ENCODE measurements around the gene DMBX1. TPM values are rescaled to one million over a fixed set of nuclear protein-coding genes. Genes with fewer than 3 reads are reported as not detected.

Gene DMBX1
- total RNA-seq, 2 donors from 2014 or later = 5.7 to 16.6 TPM

DNA sequence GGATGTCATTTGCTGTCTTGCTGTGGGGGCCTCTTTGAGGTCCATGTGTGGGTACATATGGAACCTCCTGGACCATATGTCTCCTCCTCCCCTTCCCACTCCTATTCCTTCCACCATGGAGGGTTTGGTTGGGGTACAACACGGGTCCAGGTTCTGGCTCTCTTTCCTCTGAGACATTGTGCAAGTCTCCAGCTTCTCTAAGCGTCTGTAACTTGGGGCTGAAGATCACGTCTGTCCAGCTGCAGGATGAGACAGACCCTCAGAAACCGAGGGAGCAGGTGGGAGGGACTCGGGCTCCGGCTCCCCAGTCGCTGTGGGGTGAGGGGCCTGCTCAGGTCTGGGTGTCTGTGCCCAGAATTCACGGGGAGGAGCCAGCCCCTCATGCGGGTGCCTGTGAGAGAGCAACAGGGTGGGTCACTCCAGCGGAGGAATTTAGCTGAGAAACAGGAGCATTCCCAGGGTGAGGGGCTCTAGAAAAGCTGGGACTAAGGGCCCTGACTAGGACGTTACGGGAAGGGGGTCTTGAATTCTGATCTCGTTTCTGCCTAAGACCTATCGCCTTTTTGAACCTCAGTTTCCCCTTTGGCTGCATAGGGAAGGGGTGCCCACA lies 42.0 kb upstream of the DMBX1 start:
- Mint-ChIP-seq H3K27me3 (ENCODE audit: insufficient read depth) (peaks cover 99% of the 10 kb centered on the region), H3K9me3 (no peaks in the 10 kb centered on the region), H3K4me3 (peak overlapping the region; percentile 59)

DNA sequence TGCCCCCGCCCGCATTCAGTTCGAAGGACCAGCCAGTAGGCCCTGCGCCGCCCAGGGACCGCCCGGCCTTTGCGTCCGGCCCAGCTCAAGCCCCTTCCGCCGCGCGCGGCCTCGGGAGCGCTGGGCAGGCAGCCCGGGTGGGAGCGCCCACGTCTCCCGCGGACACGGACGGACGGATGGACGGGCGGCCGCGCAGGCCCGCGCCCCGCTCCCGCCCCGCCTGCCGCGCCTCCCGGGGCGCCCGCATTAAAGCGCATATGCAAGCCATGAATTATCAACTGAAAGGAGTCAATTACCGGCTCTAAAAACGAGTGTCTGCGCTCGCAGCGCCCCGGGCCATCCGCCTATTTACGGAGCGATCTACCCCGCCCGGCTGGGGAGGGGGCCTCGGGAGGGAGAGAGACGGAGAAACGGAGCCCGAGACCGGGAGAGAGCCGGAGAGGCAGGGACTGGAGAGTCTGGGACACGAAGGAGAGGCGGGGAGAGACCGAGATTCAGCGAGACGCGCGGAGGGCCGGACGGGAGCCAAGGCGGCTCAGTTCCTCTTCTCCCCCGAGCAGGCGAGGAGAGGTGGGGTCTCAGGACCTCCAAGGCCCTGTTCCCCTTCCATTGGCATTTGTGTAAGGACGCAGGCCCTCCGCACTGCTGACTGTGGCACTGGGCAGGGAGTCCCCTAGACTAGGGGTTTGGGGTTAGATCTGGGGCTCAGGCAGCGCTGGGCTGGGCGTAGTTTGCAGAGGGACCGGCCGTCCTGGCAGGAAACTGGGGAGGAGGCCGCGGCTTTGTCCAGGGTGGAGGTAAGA lies 41.3 kb upstream of the DMBX1 start:
- Histone ChIP-seq H3K4me3 (ENCODE audit: low read length) (peak overlapping the region; percentile 72), H3K4me1 (ENCODE audit: control insufficient read depth, insufficient read depth, low read length) (peaks cover 10% of the 10 kb centered on the region), H3K27me3 (ENCODE audit: control insufficient read depth, insufficient read depth, low read length, poor library complexity, severe bottlenecking) (peaks cover 100% of the 10 kb centered on the region), H3K36me3 (ENCODE audit: control insufficient read depth, insufficient read depth, low read length) (no peaks in the 10 kb centered on the region), H3K9me3 (ENCODE audit: control insufficient read depth, low read length) (no peaks in the 10 kb centered on the region), H3K9ac (ENCODE audit: extremely low read depth, low read length, poor library complexity, severe bottlenecking) (no peak overlapping the region), H3K27ac (ENCODE audit: low read depth, low read length) (no peak overlapping the region)
- 3% methylated on average over 28 to 76 of the region's 76 CpGs for WGBS, 2 experiments (ENCODE audit: insufficient coverage in 1 of 2, insufficient read length in 1 of 2)
- H3K36me3 Mint-ChIP-seq (ENCODE audit: low read depth) = no peaks in the 10 kb centered on the region
- H3K9me3 Mint-ChIP-seq = no peaks in the 10 kb centered on the region
- peaks cover 99% of the 10 kb centered on the region for H3K27me3 Mint-ChIP-seq (ENCODE audit: insufficient read depth)
- DNase-seq = peak; percentile 85
- peaks cover 33% of the 10 kb centered on the region for H3K4me1 Mint-ChIP-seq
- H3K4me3 Mint-ChIP-seq = peak overlapping the region; percentile 59
- H3K27ac Mint-ChIP-seq = no peak overlapping the region
- TF ChIP-seq, protein P1, sequence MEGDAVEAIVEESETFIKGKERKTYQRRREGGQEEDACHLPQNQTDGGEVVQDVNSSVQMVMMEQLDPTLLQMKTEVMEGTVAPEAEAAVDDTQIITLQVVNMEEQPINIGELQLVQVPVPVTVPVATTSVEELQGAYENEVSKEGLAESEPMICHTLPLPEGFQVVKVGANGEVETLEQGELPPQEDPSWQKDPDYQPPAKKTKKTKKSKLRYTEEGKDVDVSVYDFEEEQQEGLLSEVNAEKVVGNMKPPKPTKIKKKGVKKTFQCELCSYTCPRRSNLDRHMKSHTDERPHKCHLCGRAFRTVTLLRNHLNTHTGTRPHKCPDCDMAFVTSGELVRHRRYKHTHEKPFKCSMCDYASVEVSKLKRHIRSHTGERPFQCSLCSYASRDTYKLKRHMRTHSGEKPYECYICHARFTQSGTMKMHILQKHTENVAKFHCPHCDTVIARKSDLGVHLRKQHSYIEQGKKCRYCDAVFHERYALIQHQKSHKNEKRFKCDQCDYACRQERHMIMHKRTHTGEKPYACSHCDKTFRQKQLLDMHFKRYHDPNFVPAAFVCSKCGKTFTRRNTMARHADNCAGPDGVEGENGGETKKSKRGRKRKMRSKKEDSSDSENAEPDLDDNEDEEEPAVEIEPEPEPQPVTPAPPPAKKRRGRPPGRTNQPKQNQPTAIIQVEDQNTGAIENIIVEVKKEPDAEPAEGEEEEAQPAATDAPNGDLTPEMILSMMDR (conservative IDR thresholded peaks at IDR 0.05) = no peak

More for the DNA sequence above, 42.0 kb upstream of the DMBX1 start:
- no peak overlapping the region for H3K27ac ChIP-seq (ENCODE audit: low read depth, low read length)
- no peaks in the 10 kb centered on the region for H3K36me3 Mint-ChIP-seq (ENCODE audit: low read depth)
- WGBS, 2 experiments (ENCODE audit: insufficient coverage in 1 of 2, insufficient read length in 1 of 2) = 10 to 16% methylated on average over 7 to 14 of the region's 14 CpGs
- H3K9me3 ChIP-seq (ENCODE audit: control insufficient read depth, low read length) = no peaks in the 10 kb centered on the region
- H3K4me1 Mint-ChIP-seq = peaks cover 33% of the 10 kb centered on the region
- no peak overlapping the region for H3K27ac Mint-ChIP-seq
- TF ChIP-seq, protein P1 (conservative IDR thresholded peaks at IDR 0.05) = no peak
- H3K9ac ChIP-seq (ENCODE audit: extremely low read depth, low read length, poor library complexity, severe bottlenecking) = no peak overlapping the region
- no peak overlapping the region for H3K4me3 ChIP-seq (ENCODE audit: low read length)
- no peak for DNase-seq
- no peaks in the 10 kb centered on the region for H3K36me3 ChIP-seq (ENCODE audit: control insufficient read depth, insufficient read depth, low read length)
- peaks cover 96% of the 10 kb centered on the region for H3K27me3 ChIP-seq (ENCODE audit: control insufficient read depth, insufficient read depth, low read length, poor library complexity, severe bottlenecking)
- H3K4me1 ChIP-seq (ENCODE audit: control insufficient read depth, insufficient read depth, low read length) = peaks cover 10% of the 10 kb centered on the region

DNA sequence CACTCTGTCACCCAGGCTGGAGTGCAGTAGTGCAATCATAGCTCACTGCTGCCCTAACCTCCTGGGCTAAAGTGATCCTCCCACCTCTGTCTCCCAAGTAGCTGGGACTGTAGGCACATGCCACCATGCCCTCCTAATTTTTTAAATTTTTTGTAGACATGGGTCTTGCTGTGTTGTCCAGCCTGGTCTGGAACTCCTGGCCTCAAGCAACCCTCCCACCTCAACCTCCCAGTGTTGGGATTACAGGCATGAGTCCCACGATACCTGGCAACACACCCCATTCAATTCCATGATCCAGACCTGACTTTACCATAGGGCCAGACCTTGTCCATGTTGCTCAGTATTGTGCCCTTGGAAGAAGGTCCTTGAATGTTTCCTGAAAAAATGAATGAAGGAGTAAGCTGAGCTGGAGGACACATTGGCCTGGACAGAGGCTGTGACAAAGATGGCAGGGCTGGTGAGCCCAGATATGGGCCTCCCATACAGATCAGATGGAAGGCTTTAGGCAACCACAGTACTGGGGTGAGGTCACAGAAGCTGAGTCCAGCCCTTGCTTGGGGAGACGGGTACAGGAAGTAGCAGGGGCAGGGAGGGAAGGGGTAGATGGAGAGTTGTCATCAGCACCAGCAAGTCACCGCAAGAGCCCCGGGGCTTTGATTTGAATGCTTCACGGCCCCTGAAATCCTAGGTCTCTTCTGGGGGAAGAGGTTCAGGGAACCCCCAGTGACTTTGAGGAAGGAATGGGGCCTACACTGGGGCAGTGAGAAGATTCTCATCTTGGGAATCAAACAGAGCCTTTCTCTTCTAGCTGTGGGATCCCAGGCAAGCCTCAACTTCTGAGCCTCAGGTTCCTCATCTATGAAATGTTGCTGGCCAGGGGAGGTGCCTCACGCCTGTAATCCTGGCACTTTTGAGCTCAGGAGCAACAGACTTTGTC lies 40.1 kb upstream of the DMBX1 start:
- TF ChIP-seq, protein P1 (conservative IDR thresholded peaks at IDR 0.05) = no peak
- H3K4me3 Mint-ChIP-seq = no peak overlapping the region
- Histone ChIP-seq H3K4me1 (ENCODE audit: control insufficient read depth, insufficient read depth, low read length) (peaks cover 10% of the 10 kb centered on the region), H3K9ac (ENCODE audit: extremely low read depth, low read length, poor library complexity, severe bottlenecking) (no peak overlapping the region), H3K27me3 (ENCODE audit: control insufficient read depth, insufficient read depth, low read length, poor library complexity, severe bottlenecking) (peaks cover 100% of the 10 kb centered on the region), H3K36me3 (ENCODE audit: control insufficient read depth, insufficient read depth, low read length) (no peaks in the 10 kb centered on the region), H3K9me3 (ENCODE audit: control insufficient read depth, low read length) (no peaks in the 10 kb centered on the region), H3K27ac (ENCODE audit: low read depth, low read length) (no peak overlapping the region), H3K4me3 (ENCODE audit: low read length) (no peak overlapping the region)
- H3K4me1 Mint-ChIP-seq = peaks cover 33% of the 10 kb centered on the region
- no peak for DNase-seq
- peaks cover 99% of the 10 kb centered on the region for H3K27me3 Mint-ChIP-seq (ENCODE audit: insufficient read depth)
- no peaks in the 10 kb centered on the region for H3K36me3 Mint-ChIP-seq (ENCODE audit: low read depth)
- H3K9me3 Mint-ChIP-seq = no peaks in the 10 kb centered on the region
- no peak overlapping the region for H3K27ac Mint-ChIP-seq
- WGBS, 2 experiments (ENCODE audit: insufficient coverage in 1 of 2, insufficient read length in 1 of 2) = 84 to 85% methylated on average over 4 to 6 of the region's 6 CpGs

All from endodermal cell (in vitro differentiated cells).